Gastroesophageal sphincter (tissue), 3 donors: ENCODE measurements around the gene MTERF4.

Experiments
- CTCF ChIP-seq, 4 experiments: fragments of 200-600 bp in 2 of 4; fragments of 450-650 bp in 2 of 4; sonication (generic) in 1 of 4; IDR thresholded peaks; one replicate each; pipeline ENCODE4 v1.5.1; 2017 to 2019; ENCODE audit warnings: antibody characterized with exemption in 4 of 4, mild to moderate bottlenecking in 2 of 4, moderate library complexity in 2 of 4
- EP300 ChIP-seq: sonication (generic); formaldehyde crosslinking; IDR thresholded peaks from one replicate; pipeline ENCODE4 v1.6.1; 2017; ENCODE audit warnings: antibody characterized with exemption, mild to moderate bottlenecking
- POLR2AphosphoS5 ChIP-seq: sonication (generic); formaldehyde crosslinking; IDR thresholded peaks from one replicate; pipeline ENCODE4 v1.6.1; 2017; ENCODE audit warnings: antibody characterized with exemption

- TF ChIP-seq CTCF (IDR thresholded peaks at IDR 0.05) (no peak), POLR2AphosphoS5 (no peak), EP300 (no peak)
Measured at GRCh38 chr2:241088376-241088775, 13.7 kb downstream of the MTERF4 start.
